ENCODE results near the gene SLC15A4. TPM values are rescaled to one million over a fixed set of nuclear protein-coding genes. Genes with fewer than 3 reads are reported as not detected.

The SLC15A4 gene
- total and polyA plus RNA-seq, 2 of the 4 experiments (the other 2 are of a cell fraction) = 15.4 to 21.9 TPM

DNA sequence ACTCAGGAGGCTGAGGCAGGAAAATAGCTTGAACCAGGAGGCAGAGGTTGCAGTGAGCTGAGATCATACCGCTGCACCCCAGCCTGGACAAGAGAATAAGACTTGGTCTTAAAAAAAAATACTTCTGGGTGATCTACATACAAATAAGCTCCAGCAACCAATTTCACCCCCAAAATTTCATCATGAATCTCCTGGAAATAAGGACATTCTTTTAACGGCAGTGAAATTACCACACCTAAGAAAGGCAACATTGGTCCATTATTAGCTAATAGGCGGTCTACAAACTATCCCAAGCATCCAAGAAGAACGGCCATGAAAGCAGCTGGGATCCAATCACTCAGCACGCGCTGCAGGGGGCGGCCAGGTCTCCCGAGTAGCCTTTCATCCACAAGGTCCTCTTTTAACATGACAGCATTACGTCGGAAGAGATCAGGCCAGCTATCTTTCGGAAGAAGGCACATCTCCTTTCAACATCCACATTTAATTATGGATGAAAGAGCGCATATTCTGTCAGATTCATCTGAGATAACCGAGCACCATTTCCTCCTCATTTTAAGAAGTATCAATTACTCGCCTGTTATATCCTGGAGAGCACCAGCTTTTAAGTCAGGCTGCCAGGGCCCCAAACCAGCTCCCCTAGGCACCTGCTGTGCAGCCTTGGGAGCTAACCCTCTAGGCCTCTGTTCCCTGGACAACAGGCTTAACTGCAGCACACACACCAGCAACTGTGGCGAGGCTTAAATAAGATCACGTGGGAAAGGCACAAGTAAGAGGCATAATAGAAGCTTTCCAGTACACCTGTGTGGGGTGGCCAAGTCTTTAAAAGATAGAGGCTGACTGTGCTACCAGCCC lies 4.2 kb downstream of the SLC15A4 start:
- POLR2A ChIA-PET (ENCODE audit: unreplicated experiment) = no interaction called here
- Histone ChIP-seq H3K27ac (ENCODE audit: insufficient read depth, low read length) (no peak overlapping the region), H4K8ac (ENCODE audit: low read depth in 2 of 2, low read length in 2 of 2) (no peak overlapping the region), H3K4me1 (ENCODE audit: control insufficient read depth, insufficient read depth, low read length) (peaks cover 5% of the 10 kb centered on the region), H3K9me3 (ENCODE audit: control insufficient read depth, insufficient read depth, low read length) (no peaks in the 10 kb centered on the region), H3K27me3 (ENCODE audit: control insufficient read depth, insufficient read depth, low read length) (no peaks in the 10 kb centered on the region), H2BK120ac (ENCODE audit: low read depth, low read length) (no peak overlapping the region), H2AK5ac (ENCODE audit: low read depth, low read length) (no peak overlapping the region), H3K36me3 (ENCODE audit: control insufficient read depth, insufficient read depth, low read length) (peaks cover 8% of the 10 kb centered on the region; the same call in 1 of the 2 replicates), H3K18ac (ENCODE audit: low read depth, low read length) (no peak overlapping the region), H2BK15ac (ENCODE audit: low read depth, low read length) (no peak overlapping the region), H3K14ac (replicated peaks; ENCODE audit: low read depth, low read length) (no peak overlapping the region), H3K4ac (ENCODE audit: low read depth, low read length) (no peak overlapping the region), H4K5ac (ENCODE audit: low read depth, low read length) (no peak overlapping the region), H2BK5ac (ENCODE audit: low read depth, low read length, poor library complexity, severe bottlenecking) (no peak overlapping the region), H2AK9ac (replicated peaks; ENCODE audit: low read depth, low read length, poor library complexity) (no peak overlapping the region), H3K79me1 (ENCODE audit: low read depth in 1 of 2, low read length in 2 of 2) (peaks cover 11 to 70% of the 10 kb centered on the region in 2 experiments), H3K9ac (ENCODE audit: low read depth, low read length) (no peak overlapping the region), H3K23ac (ENCODE audit: low read depth, low read length) (no peak overlapping the region), H4K91ac (ENCODE audit: insufficient read depth, low read depth, low read length) (no peak overlapping the region), H3K4me3 (ENCODE audit: insufficient read depth, low read depth, low read length) (no peak overlapping the region), H4K20me1 (ENCODE audit: insufficient read depth, low read length) (peaks cover 19% of the 10 kb centered on the region), H2AFZ (replicated peaks; ENCODE audit: low read length, poor library complexity) (no peak overlapping the region), H2BK20ac (ENCODE audit: low read depth, low read length) (no peak overlapping the region), H3K9me1 (ENCODE audit: insufficient read depth, low read length) (peaks cover 7% of the 10 kb centered on the region), H3K4me2 (ENCODE audit: low read depth, low read length) (no peak overlapping the region), H3K56ac (ENCODE audit: extremely low read depth, insufficient read depth, low read length) (no peak overlapping the region)
- no peak for DNase-seq
- intact Hi-C loops (cut with micrococcal nuclease) (no loop called here), in situ Hi-C loops (cut with MboI; ENCODE audit: low sequenced_read_pairs) (no loop called here), dilution Hi-C loops (cut with HindIII; ENCODE audit: low sequenced_read_pairs, unreplicated experiment) (no loop called here)
- 75% methylated on average over 4 of the region's 16 CpGs; no CpG with 5 or more reads in 1 of the 2 experiments for WGBS, 2 experiments (ENCODE audit: extremely low coverage in 2 of 2, insufficient read length in 1 of 2)
- CTCF ChIA-PET = no interaction called here
- no peak for ATAC-seq (ENCODE audit: low read depth)
- no TSS peak for BruUV-seq (replicated peaks)
- TF ChIP-seq POLR2A (IDR thresholded peaks at IDR 0.05; ENCODE audit: low read depth, low read length) (no peak), RCOR1 (IDR thresholded peaks at IDR 0.05; ENCODE audit: insufficient replicate concordance, low read length) (no peak), NFE2L2 (IDR thresholded peaks at IDR 0.05; ENCODE audit: low read depth, low read length) (no peak), SMC3 (IDR thresholded peaks at IDR 0.05; ENCODE audit: low read depth, low read length) (no peak), BHLHE40 (IDR thresholded peaks at IDR 0.05; ENCODE audit: low read depth, low read length) (no peak), FOS (IDR thresholded peaks at IDR 0.05; ENCODE audit: low read depth, low read length) (no peak), CEBPB (IDR thresholded peaks at IDR 0.05; ENCODE audit: low read depth, low read length) (no peak), MXI1 (IDR thresholded peaks at IDR 0.05; ENCODE audit: borderline replicate concordance, low read depth, low read length) (no peak), CHD1 (IDR thresholded peaks at IDR 0.05; ENCODE audit: low read depth, low read length) (no peak)
- TF ChIP-seq, protein P1, sequence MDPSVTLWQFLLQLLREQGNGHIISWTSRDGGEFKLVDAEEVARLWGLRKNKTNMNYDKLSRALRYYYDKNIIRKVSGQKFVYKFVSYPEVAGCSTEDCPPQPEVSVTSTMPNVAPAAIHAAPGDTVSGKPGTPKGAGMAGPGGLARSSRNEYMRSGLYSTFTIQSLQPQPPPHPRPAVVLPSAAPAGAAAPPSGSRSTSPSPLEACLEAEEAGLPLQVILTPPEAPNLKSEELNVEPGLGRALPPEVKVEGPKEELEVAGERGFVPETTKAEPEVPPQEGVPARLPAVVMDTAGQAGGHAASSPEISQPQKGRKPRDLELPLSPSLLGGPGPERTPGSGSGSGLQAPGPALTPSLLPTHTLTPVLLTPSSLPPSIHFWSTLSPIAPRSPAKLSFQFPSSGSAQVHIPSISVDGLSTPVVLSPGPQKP (IDR thresholded peaks at IDR 0.05; ENCODE audit: borderline replicate concordance, low read depth, low read length) = no peak
- TF ChIP-seq, protein P2, sequence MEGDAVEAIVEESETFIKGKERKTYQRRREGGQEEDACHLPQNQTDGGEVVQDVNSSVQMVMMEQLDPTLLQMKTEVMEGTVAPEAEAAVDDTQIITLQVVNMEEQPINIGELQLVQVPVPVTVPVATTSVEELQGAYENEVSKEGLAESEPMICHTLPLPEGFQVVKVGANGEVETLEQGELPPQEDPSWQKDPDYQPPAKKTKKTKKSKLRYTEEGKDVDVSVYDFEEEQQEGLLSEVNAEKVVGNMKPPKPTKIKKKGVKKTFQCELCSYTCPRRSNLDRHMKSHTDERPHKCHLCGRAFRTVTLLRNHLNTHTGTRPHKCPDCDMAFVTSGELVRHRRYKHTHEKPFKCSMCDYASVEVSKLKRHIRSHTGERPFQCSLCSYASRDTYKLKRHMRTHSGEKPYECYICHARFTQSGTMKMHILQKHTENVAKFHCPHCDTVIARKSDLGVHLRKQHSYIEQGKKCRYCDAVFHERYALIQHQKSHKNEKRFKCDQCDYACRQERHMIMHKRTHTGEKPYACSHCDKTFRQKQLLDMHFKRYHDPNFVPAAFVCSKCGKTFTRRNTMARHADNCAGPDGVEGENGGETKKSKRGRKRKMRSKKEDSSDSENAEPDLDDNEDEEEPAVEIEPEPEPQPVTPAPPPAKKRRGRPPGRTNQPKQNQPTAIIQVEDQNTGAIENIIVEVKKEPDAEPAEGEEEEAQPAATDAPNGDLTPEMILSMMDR (conservative IDR thresholded peaks at IDR 0.05; ENCODE audit: low read depth, low read length) = no peak
- TF ChIP-seq, protein P3, sequence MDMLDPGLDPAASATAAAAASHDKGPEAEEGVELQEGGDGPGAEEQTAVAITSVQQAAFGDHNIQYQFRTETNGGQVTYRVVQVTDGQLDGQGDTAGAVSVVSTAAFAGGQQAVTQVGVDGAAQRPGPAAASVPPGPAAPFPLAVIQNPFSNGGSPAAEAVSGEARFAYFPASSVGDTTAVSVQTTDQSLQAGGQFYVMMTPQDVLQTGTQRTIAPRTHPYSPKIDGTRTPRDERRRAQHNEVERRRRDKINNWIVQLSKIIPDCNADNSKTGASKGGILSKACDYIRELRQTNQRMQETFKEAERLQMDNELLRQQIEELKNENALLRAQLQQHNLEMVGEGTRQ (IDR thresholded peaks at IDR 0.05; ENCODE audit: low read depth, low read length) = no peak

All from IMR-90 (cell line).